ENCODE data around the gene TCP11L2. TPM values are rescaled to one million over a fixed set of nuclear protein-coding genes. Genes with fewer than 3 reads are reported as not detected.

TCP11L2 gene
- total and polyA plus RNA-seq, 2 of the 4 experiments (the other 2 are of a cell fraction) = 7.3 to 32.8 TPM

DNA sequence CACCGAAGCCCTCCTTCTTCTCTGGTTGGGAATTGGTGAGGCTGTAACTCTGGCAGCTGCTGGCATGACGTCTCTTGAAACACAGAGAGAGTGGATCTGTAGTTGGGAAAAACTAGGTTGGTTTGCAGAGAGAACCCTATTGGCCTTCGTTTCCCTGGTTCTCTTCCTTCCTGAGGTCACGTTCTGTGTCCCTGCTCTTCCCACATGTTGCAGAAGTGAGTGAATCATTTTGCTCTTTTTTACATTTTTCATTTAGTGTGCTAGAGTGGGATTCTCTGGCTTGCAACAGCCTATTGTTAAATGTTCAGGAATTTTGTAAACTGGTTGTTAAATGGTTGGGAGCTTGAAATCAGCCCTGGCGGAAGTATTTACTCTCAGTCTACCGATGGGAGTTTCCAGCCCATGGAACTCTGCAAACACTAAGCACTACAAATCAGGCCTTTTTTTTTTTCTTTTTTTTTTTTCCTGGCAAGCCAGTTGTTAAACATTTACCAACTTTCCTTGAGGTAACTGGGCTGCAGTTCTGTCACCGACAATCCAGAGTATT lies 27.9 kb upstream of the TCP11L2 start:
- intact Hi-C loops (cut with micrococcal nuclease) = no loop called here
- dilution Hi-C loops (cut with HindIII; ENCODE audit: low sequenced_read_pairs, unreplicated experiment) = no loop called here
- Histone ChIP-seq H3K4me1 (ENCODE audit: control insufficient read depth, insufficient read depth, low read length) (no peaks in the 10 kb centered on the region), H3K56ac (ENCODE audit: extremely low read depth, insufficient read depth, low read length) (no peak overlapping the region), H3K36me3 (ENCODE audit: control insufficient read depth, insufficient read depth, low read length) (no peaks in the 10 kb centered on the region), H4K8ac (ENCODE audit: low read depth in 2 of 2, low read length in 2 of 2) (no peak overlapping the region), H4K20me1 (ENCODE audit: insufficient read depth, low read length) (no peaks in the 10 kb centered on the region), H2BK20ac (ENCODE audit: low read depth, low read length) (no peak overlapping the region), H2AFZ (replicated peaks; ENCODE audit: low read length, poor library complexity) (no peak overlapping the region), H4K91ac (ENCODE audit: insufficient read depth, low read depth, low read length) (no peak overlapping the region), H3K4ac (ENCODE audit: low read depth, low read length) (no peak overlapping the region), H3K4me3 (ENCODE audit: insufficient read depth, low read depth, low read length) (no peak overlapping the region), H4K5ac (ENCODE audit: low read depth, low read length) (no peak overlapping the region), H3K18ac (ENCODE audit: low read depth, low read length) (no peak overlapping the region), H3K79me1 (ENCODE audit: low read depth in 1 of 2, low read length in 2 of 2) (no peaks in the 10 kb centered on the region), H3K23ac (ENCODE audit: low read depth, low read length) (no peak overlapping the region), H2BK15ac (ENCODE audit: low read depth, low read length) (no peak overlapping the region), H3K9ac (ENCODE audit: low read depth, low read length) (no peak overlapping the region), H3K14ac (replicated peaks; ENCODE audit: low read depth, low read length) (no peak overlapping the region), H2BK5ac (ENCODE audit: low read depth, low read length, poor library complexity, severe bottlenecking) (no peak overlapping the region), H2BK120ac (ENCODE audit: low read depth, low read length) (no peak overlapping the region), H3K4me2 (ENCODE audit: low read depth, low read length) (no peak overlapping the region), H3K27ac (ENCODE audit: insufficient read depth, low read length) (no peak overlapping the region), H3K9me1 (ENCODE audit: insufficient read depth, low read length) (no peaks in the 10 kb centered on the region; the same call in 1 of the 2 replicates), H2AK9ac (replicated peaks; ENCODE audit: low read depth, low read length, poor library complexity) (no peak overlapping the region), H2AK5ac (ENCODE audit: low read depth, low read length) (no peak overlapping the region), H3K27me3 (ENCODE audit: control insufficient read depth, insufficient read depth, low read length) (peaks cover 14% of the 10 kb centered on the region), H3K9me3 (ENCODE audit: control insufficient read depth, insufficient read depth, low read length) (no peaks in the 10 kb centered on the region)
- TF ChIP-seq CEBPB (IDR thresholded peaks at IDR 0.05; ENCODE audit: low read depth, low read length) = no peak
- TF ChIP-seq, protein P1, sequence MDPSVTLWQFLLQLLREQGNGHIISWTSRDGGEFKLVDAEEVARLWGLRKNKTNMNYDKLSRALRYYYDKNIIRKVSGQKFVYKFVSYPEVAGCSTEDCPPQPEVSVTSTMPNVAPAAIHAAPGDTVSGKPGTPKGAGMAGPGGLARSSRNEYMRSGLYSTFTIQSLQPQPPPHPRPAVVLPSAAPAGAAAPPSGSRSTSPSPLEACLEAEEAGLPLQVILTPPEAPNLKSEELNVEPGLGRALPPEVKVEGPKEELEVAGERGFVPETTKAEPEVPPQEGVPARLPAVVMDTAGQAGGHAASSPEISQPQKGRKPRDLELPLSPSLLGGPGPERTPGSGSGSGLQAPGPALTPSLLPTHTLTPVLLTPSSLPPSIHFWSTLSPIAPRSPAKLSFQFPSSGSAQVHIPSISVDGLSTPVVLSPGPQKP (IDR thresholded peaks at IDR 0.05; ENCODE audit: borderline replicate concordance, low read depth, low read length) = no peak
- TF ChIP-seq, protein P2, sequence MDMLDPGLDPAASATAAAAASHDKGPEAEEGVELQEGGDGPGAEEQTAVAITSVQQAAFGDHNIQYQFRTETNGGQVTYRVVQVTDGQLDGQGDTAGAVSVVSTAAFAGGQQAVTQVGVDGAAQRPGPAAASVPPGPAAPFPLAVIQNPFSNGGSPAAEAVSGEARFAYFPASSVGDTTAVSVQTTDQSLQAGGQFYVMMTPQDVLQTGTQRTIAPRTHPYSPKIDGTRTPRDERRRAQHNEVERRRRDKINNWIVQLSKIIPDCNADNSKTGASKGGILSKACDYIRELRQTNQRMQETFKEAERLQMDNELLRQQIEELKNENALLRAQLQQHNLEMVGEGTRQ (IDR thresholded peaks at IDR 0.05; ENCODE audit: low read depth, low read length) = no peak
- TF ChIP-seq RFX5 (IDR thresholded peaks at IDR 0.05; ENCODE audit: low read depth, low read length) = no peak
- ChIA-PET POLR2A (ENCODE audit: unreplicated experiment) (no interaction called here), CTCF (interaction anchor here (0.6 kb wide), 1 partner anchor 151 kb away, joined by 4 read pairs; no protein-coding TSS in a partner anchor)
- ATAC-seq (ENCODE audit: low read depth) (no peak), DNase-seq (no peak)
- no TSS peak for BruUV-seq (replicated peaks)
- WGBS, 2 experiments (ENCODE audit: extremely low coverage in 2 of 2, insufficient read length in 1 of 2) = no CpG with 5 or more reads among the region's 7 CpGs
- in situ Hi-C loops (cut with MboI; ENCODE audit: low sequenced_read_pairs) = no loop called here

Data from IMR-90 (cell line).